Measurements from ENCODE around the gene ATRNL1.
"Not testable (repeated sequence)": the region's sequence is repeated elsewhere in the genome, so short reads cannot be mapped to it uniquely, and the experiment has no call there.

ATRNL1 gene

GRCh38 chr10:115628616-115629015 lies 535.5 kb downstream of the ATRNL1 start:
- DNase-seq (ENCODE audit: low spot score), result no peak

GRCh38 chr10:115638246-115638645 lies 545.1 kb downstream of the ATRNL1 start:
- no peak for DNase-seq (ENCODE audit: low spot score)

- no peak for DNase-seq (ENCODE audit: low spot score)
Measured at GRCh38 chr10:115649217-115649616, 556.1 kb downstream of the ATRNL1 start.

- no peak for DNase-seq (ENCODE audit: low spot score)
Measured at GRCh38 chr10:115653473-115653872, 560.3 kb downstream of the ATRNL1 start.

GRCh38 chr10:115654961-115655360 lies 561.8 kb downstream of the ATRNL1 start:
- DNase-seq (ENCODE audit: low spot score), result peak; percentile 9

GRCh38 chr10:115657161-115657860 lies 564.1 kb downstream of the ATRNL1 start:
- DNase-seq (ENCODE audit: low spot score), result peak; percentile 18

GRCh38 chr10:115659616-115660015 lies 566.5 kb downstream of the ATRNL1 start:
- DNase-seq (ENCODE audit: low spot score), result no peak

GRCh38 chr10:115660391-115660790 lies 567.2 kb downstream of the ATRNL1 start:
- DNase-seq (ENCODE audit: low spot score), result no peak

GRCh38 chr10:115662422-115662821 lies 569.3 kb downstream of the ATRNL1 start:
- DNase-seq (ENCODE audit: low spot score), result no peak

GRCh38 chr10:115665549-115665948 lies 572.4 kb downstream of the ATRNL1 start:
- no peak for DNase-seq (ENCODE audit: low spot score)

GRCh38 chr10:115674496-115674895 lies 581.3 kb downstream of the ATRNL1 start:
- no peak for DNase-seq (ENCODE audit: low spot score)

GRCh38 chr10:115696747-115697146 lies 603.6 kb downstream of the ATRNL1 start:
- no peak for DNase-seq (ENCODE audit: low spot score)

- DNase-seq (ENCODE audit: low spot score), result no peak
Measured at GRCh38 chr10:115706026-115706425, 612.9 kb downstream of the ATRNL1 start.

GRCh38 chr10:115706488-115707076 lies 613.4 kb downstream of the ATRNL1 start:
- peak; percentile 12 for DNase-seq (ENCODE audit: low spot score)

GRCh38 chr10:115710136-115710535 lies 617.0 kb downstream of the ATRNL1 start:
- no peak for DNase-seq (ENCODE audit: low spot score)

GRCh38 chr10:115711306-115711705 lies 618.1 kb downstream of the ATRNL1 start:
- no peak for DNase-seq (ENCODE audit: low spot score)

- DNase-seq (ENCODE audit: low spot score), result no peak
Measured at GRCh38 chr10:115720121-115720520, 627.0 kb downstream of the ATRNL1 start.

GRCh38 chr10:115727129-115727528 lies 634.0 kb downstream of the ATRNL1 start:
- DNase-seq (ENCODE audit: low spot score), result no peak

- DNase-seq (ENCODE audit: low spot score), result no peak
Measured at GRCh38 chr10:115744089-115744488, 650.9 kb downstream of the ATRNL1 start.

- DNase-seq (ENCODE audit: low spot score), result no peak
Measured at GRCh38 chr10:115745943-115746342, 652.8 kb downstream of the ATRNL1 start.

GRCh38 chr10:115747811-115748210 lies 654.6 kb downstream of the ATRNL1 start:
- DNase-seq (ENCODE audit: low spot score), result no peak

GRCh38 chr10:115758488-115758887 lies 665.3 kb downstream of the ATRNL1 start:
- not testable (repeated sequence) for DNase-seq (ENCODE audit: low spot score)

GRCh38 chr10:115760131-115760530 lies 667.0 kb downstream of the ATRNL1 start:
- no peak for DNase-seq (ENCODE audit: low spot score)

- no peak for DNase-seq (ENCODE audit: low spot score)
Measured at GRCh38 chr10:115761166-115761565, 668.0 kb downstream of the ATRNL1 start.
